ENCODE measurements around the gene PRR18.
A peak's percentile ranks its signal among the peaks of the same experiment; 100 is the strongest.

Gene PRR18

DNA sequence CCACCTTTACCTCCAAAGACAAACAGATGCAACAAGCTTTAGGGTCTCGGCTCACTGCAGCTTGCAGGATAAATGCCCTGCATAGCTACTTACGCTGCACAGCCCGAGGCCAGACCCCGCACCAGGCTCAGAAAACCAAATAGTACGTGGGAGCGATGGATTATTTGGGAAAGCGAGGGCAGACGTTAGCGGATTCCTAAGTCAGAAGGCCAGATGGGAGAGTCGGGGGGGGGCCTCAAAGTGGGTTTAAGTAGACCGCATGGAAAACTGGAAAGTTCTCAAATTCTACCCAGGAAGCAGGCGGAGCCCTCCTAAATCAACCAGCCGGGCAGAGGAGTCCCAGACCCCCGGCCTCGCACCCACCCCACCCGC, 33.8 kb upstream of the PRR18 start:
- H3K4me1 Mint-ChIP-seq, result peaks cover 8% of the 10 kb centered on the region
- H3K9me3 Mint-ChIP-seq, result no peaks in the 10 kb centered on the region
- no peaks in the 10 kb centered on the region for H3K27me3 Mint-ChIP-seq
- H3K27ac Mint-ChIP-seq, result peak overlapping the region; percentile 90
- H3K36me3 Mint-ChIP-seq, result peaks cover 4% of the 10 kb centered on the region
- peak overlapping the region; percentile 94 for H3K4me3 Mint-ChIP-seq

DNA sequence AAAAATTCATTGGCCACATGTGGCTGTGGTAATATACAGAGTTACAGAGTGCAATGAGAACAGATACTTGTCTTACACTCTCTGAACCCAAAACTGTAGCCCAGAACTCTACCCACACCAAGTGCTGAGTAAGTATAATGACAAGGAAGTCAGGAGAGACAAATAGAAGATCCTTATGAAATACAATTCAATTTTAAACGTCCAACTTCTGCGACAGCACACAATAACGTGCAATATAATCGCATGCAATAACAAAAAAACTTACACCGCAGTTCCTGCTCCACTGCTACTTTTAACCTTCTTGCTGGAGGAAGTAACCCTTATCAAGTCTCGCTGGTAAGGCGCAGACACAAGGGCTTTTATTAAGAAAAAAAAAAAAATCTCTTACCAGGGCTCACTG, 33.3 kb upstream of the PRR18 start:
- Mint-ChIP-seq H3K9me3 (no peaks in the 10 kb centered on the region), H3K36me3 (peaks cover 4% of the 10 kb centered on the region), H3K27me3 (no peaks in the 10 kb centered on the region), H3K27ac (peak overlapping the region; percentile 63), H3K4me1 (peaks cover 8% of the 10 kb centered on the region), H3K4me3 (peak overlapping the region; percentile 94)

GRCh38 chr6:166338854-166339253, 30.7 kb upstream of the PRR18 start:
- H3K36me3 Mint-ChIP-seq, result peaks cover 8% of the 10 kb centered on the region
- no peaks in the 10 kb centered on the region for H3K27me3 Mint-ChIP-seq
- H3K4me1 Mint-ChIP-seq, result peaks cover 31% of the 10 kb centered on the region
- H3K4me3 Mint-ChIP-seq, result no peak overlapping the region
- H3K9me3 Mint-ChIP-seq, result no peaks in the 10 kb centered on the region
- H3K27ac Mint-ChIP-seq, result peak overlapping the region; percentile 27

DNA sequence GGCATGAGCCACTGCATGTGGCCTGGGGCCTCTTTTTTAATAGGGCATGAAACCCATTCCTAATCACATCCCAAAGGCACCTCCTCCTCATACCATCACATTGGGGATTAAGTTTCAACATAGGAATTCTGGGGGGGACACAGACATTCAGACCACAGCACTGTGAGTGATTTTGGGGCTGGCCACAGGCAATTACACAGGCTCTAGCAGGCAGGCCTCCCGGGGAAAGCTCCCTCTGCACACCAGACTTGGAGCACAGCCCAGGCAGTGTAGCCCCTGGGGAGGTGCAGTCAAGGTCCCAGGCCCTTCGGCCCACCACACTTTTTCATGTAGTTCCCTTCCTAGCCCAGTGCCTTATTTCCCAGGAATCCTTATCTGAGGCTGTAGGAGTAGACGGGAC, 28.7 kb upstream of the PRR18 start:
- no peaks in the 10 kb centered on the region for H3K9me3 Mint-ChIP-seq
- H3K27me3 Mint-ChIP-seq, result no peaks in the 10 kb centered on the region
- H3K27ac Mint-ChIP-seq, result no peak overlapping the region
- no peak overlapping the region for H3K4me3 Mint-ChIP-seq
- peaks cover 8% of the 10 kb centered on the region for H3K36me3 Mint-ChIP-seq
- peaks cover 50% of the 10 kb centered on the region for H3K4me1 Mint-ChIP-seq

DNA sequence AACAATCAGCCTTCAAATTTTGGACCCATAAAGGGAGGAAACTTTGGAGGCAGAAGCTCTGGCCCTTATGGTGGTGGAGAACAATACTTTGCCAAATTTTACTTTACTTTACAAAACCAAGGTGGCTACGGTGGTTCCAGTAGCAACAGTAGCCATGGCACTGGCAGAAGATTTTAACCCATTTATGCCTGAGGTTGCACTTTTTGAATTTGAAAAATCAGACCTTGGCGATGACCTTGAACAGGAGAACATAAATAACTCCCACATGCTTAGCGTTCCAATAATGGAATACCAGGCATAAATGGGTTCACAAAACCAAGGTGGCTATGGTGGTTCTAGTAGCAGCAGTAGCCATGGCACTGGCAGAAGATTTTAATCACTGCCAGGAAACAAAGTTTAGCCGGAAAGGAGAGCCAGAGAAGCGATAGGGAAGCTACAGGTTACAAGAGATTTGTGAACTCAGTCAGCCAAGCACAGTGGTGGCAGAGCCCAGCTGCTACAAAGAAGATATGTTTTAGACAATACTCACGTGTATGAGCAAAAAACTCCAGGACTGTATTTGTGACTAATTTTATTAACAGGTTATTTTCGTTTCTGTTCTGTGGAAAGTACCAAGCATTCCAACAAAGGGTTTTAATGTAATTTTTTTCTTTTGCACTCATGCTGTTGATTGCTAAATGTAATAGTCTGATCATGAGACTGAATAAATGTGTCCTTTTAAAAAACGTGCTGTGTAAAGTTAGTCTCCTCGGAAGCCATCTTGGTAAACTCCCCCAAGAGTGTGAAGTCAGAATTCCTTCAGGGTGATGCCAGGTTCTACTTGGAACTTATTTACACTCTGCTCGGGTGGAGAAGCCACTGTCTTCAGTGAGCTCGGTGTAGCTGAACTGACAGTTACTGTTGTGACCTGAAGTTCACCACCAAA, 27.4 kb upstream of the PRR18 start:
- Mint-ChIP-seq H3K4me1 (peaks cover 49% of the 10 kb centered on the region), H3K9me3 (no peaks in the 10 kb centered on the region)

GRCh38 chr6:166334878-166335277, 26.7 kb upstream of the PRR18 start:
- H3K36me3 Mint-ChIP-seq, result peaks cover 8% of the 10 kb centered on the region
- no peaks in the 10 kb centered on the region for H3K27me3 Mint-ChIP-seq
- H3K4me1 Mint-ChIP-seq, result peaks cover 49% of the 10 kb centered on the region
- H3K4me3 Mint-ChIP-seq, result no peak overlapping the region
- H3K27ac Mint-ChIP-seq, result no peak overlapping the region
- H3K9me3 Mint-ChIP-seq, result no peaks in the 10 kb centered on the region

More for the DNA sequence above, 27.4 kb upstream of the PRR18 start:
- peaks cover 8% of the 10 kb centered on the region for H3K36me3 Mint-ChIP-seq
- H3K27ac Mint-ChIP-seq, result no peak overlapping the region
- H3K4me3 Mint-ChIP-seq, result peak overlapping the region; percentile 43
- H3K27me3 Mint-ChIP-seq, result no peaks in the 10 kb centered on the region

DNA sequence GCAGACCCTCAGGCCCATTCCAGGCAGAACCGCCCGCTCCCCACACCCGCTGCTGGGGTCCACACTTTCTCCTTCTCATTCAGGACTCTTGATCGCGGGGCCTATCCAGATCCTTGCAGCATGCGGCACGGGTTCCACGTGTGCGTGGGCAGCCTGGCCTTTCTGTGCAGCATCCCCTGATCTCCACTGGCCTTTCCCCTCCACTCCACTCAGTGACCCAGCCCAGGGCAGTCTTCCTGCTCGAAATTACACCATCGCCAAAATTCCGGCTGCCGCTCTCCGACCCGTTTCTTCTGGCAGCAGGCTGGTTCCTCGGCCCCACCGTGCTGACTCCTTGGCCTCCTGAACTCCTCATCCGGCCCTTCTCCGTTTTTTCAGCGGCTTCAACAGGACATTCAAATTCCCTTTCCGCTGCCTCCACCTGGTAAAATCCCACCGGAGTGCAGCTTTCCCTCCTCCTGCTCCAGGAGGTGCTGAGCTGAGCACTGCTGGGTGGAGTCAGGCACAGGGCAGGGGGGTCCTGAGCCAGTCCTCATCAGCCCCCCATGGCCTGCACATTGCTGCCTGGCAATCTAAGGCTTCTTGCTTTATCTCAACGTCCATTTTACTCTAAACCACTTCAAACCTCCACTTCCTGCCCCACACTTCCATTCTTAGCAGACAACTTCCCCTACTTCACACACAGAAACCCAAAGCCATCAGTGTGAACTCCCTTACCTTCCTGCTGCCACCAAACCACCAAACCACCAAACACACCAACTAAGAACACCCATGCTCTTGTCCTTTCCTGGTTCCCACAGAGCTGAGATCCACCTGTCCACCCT, 25.2 kb upstream of the PRR18 start:
- Mint-ChIP-seq H3K4me1 (peaks cover 60% of the 10 kb centered on the region), H3K27ac (peak overlapping the region; percentile 3), H3K4me3 (peak overlapping the region; percentile 2), H3K36me3 (peaks cover 13% of the 10 kb centered on the region), H3K27me3 (no peaks in the 10 kb centered on the region), H3K9me3 (no peaks in the 10 kb centered on the region)

- H3K27ac Mint-ChIP-seq, result no peak overlapping the region
- peaks cover 66% of the 10 kb centered on the region for H3K4me1 Mint-ChIP-seq
- no peaks in the 10 kb centered on the region for H3K9me3 Mint-ChIP-seq
- H3K4me3 Mint-ChIP-seq, result no peak overlapping the region
- peaks cover 9% of the 10 kb centered on the region for H3K36me3 Mint-ChIP-seq
- H3K27me3 Mint-ChIP-seq, result no peaks in the 10 kb centered on the region
Measured at GRCh38 chr6:166331503-166332415, 23.6 kb upstream of the PRR18 start.

DNA sequence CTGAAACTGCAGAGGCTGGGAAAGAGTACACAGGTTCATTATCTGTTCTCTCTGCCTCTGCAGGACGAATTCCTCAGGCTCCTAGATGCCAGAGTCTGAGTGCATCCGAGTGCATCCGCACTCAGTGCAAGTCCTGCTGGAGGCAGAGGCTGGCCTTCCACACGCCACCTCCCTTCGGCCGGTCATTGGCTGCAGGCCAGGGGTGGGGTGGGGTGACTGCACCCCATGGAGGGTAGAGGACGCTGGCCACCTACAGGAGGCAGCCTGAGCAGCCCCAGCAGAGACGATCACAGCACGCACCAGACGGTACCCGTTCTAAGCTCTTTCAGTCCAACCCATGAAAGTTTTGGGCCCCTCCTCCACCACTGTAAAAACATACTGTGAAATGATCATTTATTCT, 22.4 kb upstream of the PRR18 start:
- no peak overlapping the region for H3K27ac Mint-ChIP-seq
- peaks cover 9% of the 10 kb centered on the region for H3K36me3 Mint-ChIP-seq
- H3K4me1 Mint-ChIP-seq, result peaks cover 63% of the 10 kb centered on the region
- no peaks in the 10 kb centered on the region for H3K27me3 Mint-ChIP-seq
- H3K9me3 Mint-ChIP-seq, result no peaks in the 10 kb centered on the region
- no peak overlapping the region for H3K4me3 Mint-ChIP-seq

- H3K36me3 Mint-ChIP-seq, result peaks cover 8% of the 10 kb centered on the region
- no peak overlapping the region for H3K27ac Mint-ChIP-seq
- H3K9me3 Mint-ChIP-seq, result no peaks in the 10 kb centered on the region
Measured at GRCh38 chr6:166325383-166326042, 17.3 kb upstream of the PRR18 start.

DNA sequence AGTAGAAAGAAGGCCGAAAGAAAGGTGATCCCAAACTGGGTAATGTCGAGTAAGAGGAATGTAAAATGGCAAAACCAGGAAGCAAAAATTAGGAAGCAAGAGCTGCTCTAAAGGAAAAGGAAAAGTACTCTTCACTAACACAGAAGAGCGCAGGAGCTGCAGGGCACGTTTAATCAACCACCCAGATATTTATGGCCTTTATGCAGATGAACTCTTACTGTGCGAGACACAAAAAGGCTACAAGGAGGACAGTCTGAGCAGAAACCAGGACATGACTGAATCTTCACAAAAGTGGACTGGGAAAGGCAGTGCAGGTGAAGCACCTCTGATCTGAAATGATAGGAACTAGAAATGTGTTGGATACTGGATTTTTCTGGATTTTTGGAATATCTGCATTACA, 15.2 kb upstream of the PRR18 start:
- no peak overlapping the region for H3K4me3 Mint-ChIP-seq
- H3K4me1 Mint-ChIP-seq, result peaks cover 12% of the 10 kb centered on the region
- H3K27ac Mint-ChIP-seq, result no peak overlapping the region
- no peaks in the 10 kb centered on the region for H3K27me3 Mint-ChIP-seq
- H3K9me3 Mint-ChIP-seq, result no peaks in the 10 kb centered on the region
- H3K36me3 Mint-ChIP-seq, result peaks cover 5% of the 10 kb centered on the region

More at GRCh38 chr6:166325383-166326042, 17.3 kb upstream of the PRR18 start:
- no peak overlapping the region for H3K4me3 Mint-ChIP-seq
- H3K27me3 Mint-ChIP-seq, result no peaks in the 10 kb centered on the region
- H3K4me1 Mint-ChIP-seq, result peaks cover 23% of the 10 kb centered on the region

GRCh38 chr6:166318649-166319600, 10.7 kb upstream of the PRR18 start:
- H3K36me3 Mint-ChIP-seq, result peaks cover 2% of the 10 kb centered on the region
- H3K4me1 Mint-ChIP-seq, result no peaks in the 10 kb centered on the region
- H3K9me3 Mint-ChIP-seq, result no peaks in the 10 kb centered on the region
- peak overlapping the region; percentile 55 for H3K27ac Mint-ChIP-seq
- H3K27me3 Mint-ChIP-seq, result no peaks in the 10 kb centered on the region
- no peak overlapping the region for H3K4me3 Mint-ChIP-seq

- Mint-ChIP-seq H3K4me3 (no peak overlapping the region), H3K36me3 (peaks cover 2% of the 10 kb centered on the region), H3K9me3 (no peaks in the 10 kb centered on the region), H3K27ac (no peak overlapping the region), H3K4me1 (no peaks in the 10 kb centered on the region), H3K27me3 (no peaks in the 10 kb centered on the region)
Measured at GRCh38 chr6:166318227-166318626, 10.0 kb upstream of the PRR18 start.

All from activated naive CD4-positive, alpha-beta T cell treated with anti-CD3 and anti-CD28 coated beads, Interleukin-2, amount 50 U/mL, for 24 hours (primary cell).